ENCODE results near the gene IDH3B. TPM values are rescaled to one million over a fixed set of nuclear protein-coding genes. Genes with fewer than 3 reads are reported as not detected.

IDH3B gene
- total and polyA plus RNA-seq, 9 of the 15 experiments (the other 6 are each of a cell fraction or from before 2014, with no cell fraction given), result 91.7 to 224 (median 155) TPM

- H3K4me3 ChIP-seq, result peak overlapping the region; percentile 58
- no peaks in the 10 kb centered on the region for H3K9me1 ChIP-seq (ENCODE audit: control insufficient read depth, insufficient read depth, low read length)
- CTCF ChIA-PET (ENCODE audit: low intra/inter-chr PET ratio), result no interaction called here
- H4K20me1 ChIP-seq (replicated peaks; ENCODE audit: control insufficient read depth, insufficient read depth, low read length), result 0 out of 2 replicates have a peak, but pooled peaks cover 5% of the 10 kb centered on the region
- POLR2A ChIA-PET, result interaction anchor here (0.7 to 2.2 kb wide), 4 partner anchors 10 to 349 kb away, joined by 3 to 46 read pairs (median 4); partner anchors contain the start of genes NOP56 and SNRPB
- H3K27ac ChIP-seq (ENCODE audit: extremely low read depth, low read depth, low read length), result peak overlapping the region; percentile 95
- H3K9ac ChIP-seq (ENCODE audit: insufficient read depth in 1 of 2, low read depth in 2 of 2, low read length in 2 of 2), result peak overlapping the region; percentile 90 to 96
- DNase-seq (ENCODE audit: extremely low read depth in 1 of 4, low spot score in 3 of 4), result peak in 2 of 4 experiments; percentile 34 to 35
- ATAC-seq, result no peak
- peak overlapping the region; percentile 78 for H2AFZ ChIP-seq (ENCODE audit: low read depth, low read length)
- FAIRE-seq, result no peak
- TSS peak; percentile 53 for BruUV-seq (replicated peaks)
- in situ Hi-C loops (cut with MboI), result no loop called here
- intact Hi-C loops (cut with micrococcal nuclease), result no loop called here
- H3K9me3 ChIP-seq (replicated peaks; ENCODE audit: control insufficient read depth, insufficient read depth, low read depth, low read length), result no peaks in the 10 kb centered on the region
- peaks cover 0 to 2% of the 10 kb centered on the region in 2 experiments; a peak in 2 of 5 replicates for H3K4me1 ChIP-seq (replicated peaks in 1 of 2; ENCODE audit: control insufficient read depth in 2 of 2, insufficient read depth in 2 of 2, low read length in 2 of 2)
- H3K27me3 ChIP-seq (ENCODE audit: control insufficient read depth in 2 of 2, insufficient read depth in 2 of 2, low read length in 2 of 2), result no peaks in the 10 kb centered on the region
- peak overlapping the region; percentile 97 for H3K4me2 ChIP-seq (ENCODE audit: insufficient read depth, low read length)
- peaks cover 16% of the 10 kb centered on the region for H3K79me2 ChIP-seq (ENCODE audit: control insufficient read depth, insufficient read depth, low read length)
- 0% methylated on average over 9 of the region's 13 CpGs for WGBS (ENCODE audit: insufficient coverage, low coverage, missing lambda C conversion rate)
- peaks cover 44% of the 10 kb centered on the region for H3K36me3 ChIP-seq (ENCODE audit: control insufficient read depth, insufficient read depth, low read length)
- TF ChIP-seq RNF2 (IDR thresholded peaks at IDR 0.05) (no peak), FOS (IDR thresholded peaks at IDR 0.05; ENCODE audit: extremely low read depth, insufficient read length) (no peak), ZMIZ1 (IDR thresholded peaks at IDR 0.05; ENCODE audit: low read depth in 2 of 2, low read length in 2 of 2) (no peak), CTBP1 (IDR thresholded peaks at IDR 0.05; ENCODE audit: borderline replicate concordance) (no peak), TARDBP (IDR thresholded peaks at IDR 0.05) (no peak), U2AF2 (optimal IDR thresholded peaks at IDR 0.05; ENCODE audit: low read depth, low read length) (no peak), CEBPZ (IDR thresholded peaks at IDR 0.05; ENCODE audit: borderline replicate concordance, low read depth, low read length) (no peak), MLLT1 (IDR thresholded peaks at IDR 0.05) (no peak), SIN3B (IDR thresholded peaks at IDR 0.05; ENCODE audit: low read depth) (no peak), ZKSCAN3 (CRISPR knock-in tag; IDR thresholded peaks at IDR 0.05) (no peak), CREB3L1 (IDR thresholded peaks at IDR 0.05; ENCODE audit: borderline replicate concordance, low read depth) (no peak), ZNF778 (CRISPR knock-in tag; IDR thresholded peaks at IDR 0.05) (no peak), POLR2AphosphoS2 (IDR thresholded peaks at IDR 0.05; ENCODE audit: low read length) (no peak), EHMT2 (IDR thresholded peaks at IDR 0.05) (no peak)
These were observed 591 bp downstream of the IDH3B start for GRCh38 chr20:2663364-2663886.

All from K562 (cell line).